AG09319 (cell line): ENCODE results near the gene LASP1.

ENCODE experiments used
- DNase-seq: peaks from one replicate; pipeline ENCODE4 v3.0.0-alpha.2; 2010; ENCODE audit warnings: low read depth; ENCODE audit errors: extremely low read depth
- TF ChIP-seq, protein P1 (sequence below): IDR thresholded peaks from 2 replicates; pipeline ENCODE4 v1.5.1; 2011; ENCODE audit warnings: low read depth, mild to moderate bottlenecking, inconsistent platforms, low read length, moderate library complexity

Gene LASP1

DNA sequence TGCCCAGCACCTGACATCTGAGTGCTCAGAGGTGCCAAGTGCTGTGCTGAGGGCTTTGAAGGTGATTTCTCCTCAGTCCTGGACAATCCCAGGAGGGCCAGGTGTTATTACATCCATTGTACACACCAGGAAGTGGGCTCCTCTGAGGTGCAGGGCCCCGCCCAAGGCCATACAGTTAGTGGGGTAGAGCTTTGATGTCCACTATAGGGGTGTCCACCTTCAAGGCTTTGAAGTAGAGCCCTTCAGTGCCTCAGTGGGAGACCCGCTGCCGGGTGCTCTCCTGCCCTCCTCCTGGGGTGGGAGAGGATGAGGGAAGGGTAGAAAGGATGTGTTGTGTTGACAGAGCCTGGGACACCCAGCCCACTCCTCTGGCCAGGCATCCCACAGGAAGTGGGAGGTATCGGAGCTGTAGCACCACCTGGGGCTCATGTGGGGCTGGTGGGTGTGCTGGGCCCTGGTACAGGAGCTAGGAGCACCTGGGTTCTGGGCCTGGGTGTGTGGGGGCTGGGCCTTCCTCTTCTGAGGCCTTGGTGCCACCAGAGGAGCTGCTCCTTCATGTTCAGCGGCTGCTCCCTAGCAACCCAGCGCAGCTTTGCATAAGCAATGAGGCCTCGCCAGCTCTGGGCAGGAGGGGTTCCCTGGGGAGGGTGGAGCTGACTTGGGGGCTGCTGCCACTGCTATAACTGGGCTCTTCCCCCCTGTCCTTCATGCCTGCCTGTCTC is 7.4 kb downstream of the LASP1 start:
- DNase-seq = no peak

DNA sequence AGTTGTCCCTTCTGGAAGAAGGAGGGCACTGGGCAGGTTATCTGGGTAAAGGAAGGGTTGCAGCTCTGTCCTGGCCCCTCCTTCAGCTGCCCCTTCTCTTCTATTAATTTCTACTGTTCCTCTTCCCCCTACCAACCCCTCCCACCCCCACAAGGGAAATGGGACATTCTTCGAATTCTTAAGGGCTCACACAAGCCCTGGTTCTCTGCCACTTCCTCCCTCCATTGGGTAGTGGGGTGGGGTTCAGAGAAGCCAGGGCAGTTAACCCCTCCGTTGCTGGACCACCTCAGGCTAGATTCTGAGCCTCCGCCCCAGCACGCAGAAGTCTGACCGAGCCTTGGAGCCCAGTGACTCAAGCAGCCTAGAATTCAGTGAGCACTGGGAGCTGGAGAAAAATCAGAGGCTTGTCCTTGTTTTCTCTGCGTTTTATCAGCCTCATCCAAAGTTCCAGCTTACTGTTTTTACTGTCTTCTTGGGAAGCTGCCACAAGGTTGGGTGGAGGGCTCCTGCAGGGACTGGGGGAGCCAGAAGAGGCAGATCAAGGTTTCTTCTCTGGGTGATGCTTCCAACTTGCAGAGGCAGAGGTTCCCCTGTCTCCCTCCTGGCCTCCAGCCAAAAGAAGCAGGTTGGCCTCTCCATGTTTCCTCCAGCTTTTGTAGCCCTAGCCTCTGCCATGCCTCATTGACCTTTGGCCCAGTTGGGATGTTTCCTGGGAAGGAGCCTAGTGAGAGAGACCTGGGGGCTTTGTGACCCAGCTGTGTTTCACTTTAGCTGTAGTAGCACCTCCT is 10.2 kb downstream of the LASP1 start:
- TF ChIP-seq, protein P1, sequence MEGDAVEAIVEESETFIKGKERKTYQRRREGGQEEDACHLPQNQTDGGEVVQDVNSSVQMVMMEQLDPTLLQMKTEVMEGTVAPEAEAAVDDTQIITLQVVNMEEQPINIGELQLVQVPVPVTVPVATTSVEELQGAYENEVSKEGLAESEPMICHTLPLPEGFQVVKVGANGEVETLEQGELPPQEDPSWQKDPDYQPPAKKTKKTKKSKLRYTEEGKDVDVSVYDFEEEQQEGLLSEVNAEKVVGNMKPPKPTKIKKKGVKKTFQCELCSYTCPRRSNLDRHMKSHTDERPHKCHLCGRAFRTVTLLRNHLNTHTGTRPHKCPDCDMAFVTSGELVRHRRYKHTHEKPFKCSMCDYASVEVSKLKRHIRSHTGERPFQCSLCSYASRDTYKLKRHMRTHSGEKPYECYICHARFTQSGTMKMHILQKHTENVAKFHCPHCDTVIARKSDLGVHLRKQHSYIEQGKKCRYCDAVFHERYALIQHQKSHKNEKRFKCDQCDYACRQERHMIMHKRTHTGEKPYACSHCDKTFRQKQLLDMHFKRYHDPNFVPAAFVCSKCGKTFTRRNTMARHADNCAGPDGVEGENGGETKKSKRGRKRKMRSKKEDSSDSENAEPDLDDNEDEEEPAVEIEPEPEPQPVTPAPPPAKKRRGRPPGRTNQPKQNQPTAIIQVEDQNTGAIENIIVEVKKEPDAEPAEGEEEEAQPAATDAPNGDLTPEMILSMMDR = no peak
- no peak for DNase-seq

More for the DNA sequence above, 7.4 kb downstream of the LASP1 start:
- TF ChIP-seq, protein P1 = no peak

DNA sequence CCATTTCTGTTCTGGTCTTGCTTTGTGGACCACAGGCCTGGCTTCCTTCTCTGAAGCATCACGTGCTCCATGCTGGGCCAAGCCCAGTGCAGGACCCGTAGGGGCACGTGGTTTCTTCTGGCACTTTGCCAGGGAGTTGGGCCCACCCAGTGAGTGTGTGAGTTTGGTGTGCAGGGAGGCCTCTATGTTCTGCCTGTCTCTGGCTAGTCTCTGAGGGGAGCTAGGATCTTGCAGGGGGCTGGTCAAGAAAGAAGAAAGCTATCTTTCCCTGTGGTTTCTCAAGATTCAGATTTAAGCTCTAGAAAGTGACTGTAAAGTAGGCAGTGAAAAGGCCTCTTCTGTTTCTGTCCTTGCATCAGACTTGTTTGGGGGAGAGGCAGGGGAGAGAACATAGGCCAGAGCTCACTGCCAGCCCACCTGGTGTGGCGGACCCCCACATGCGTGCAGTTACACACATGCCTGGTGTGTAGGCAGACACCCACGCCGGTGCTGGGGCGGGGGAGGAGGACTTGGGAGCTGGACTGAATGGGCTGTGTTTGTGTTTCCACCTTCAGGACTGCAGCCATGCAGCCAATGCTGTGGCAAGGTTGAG is 11.8 kb downstream of the LASP1 start:
- no peak for DNase-seq
- TF ChIP-seq, protein P1 = no peak

DNA sequence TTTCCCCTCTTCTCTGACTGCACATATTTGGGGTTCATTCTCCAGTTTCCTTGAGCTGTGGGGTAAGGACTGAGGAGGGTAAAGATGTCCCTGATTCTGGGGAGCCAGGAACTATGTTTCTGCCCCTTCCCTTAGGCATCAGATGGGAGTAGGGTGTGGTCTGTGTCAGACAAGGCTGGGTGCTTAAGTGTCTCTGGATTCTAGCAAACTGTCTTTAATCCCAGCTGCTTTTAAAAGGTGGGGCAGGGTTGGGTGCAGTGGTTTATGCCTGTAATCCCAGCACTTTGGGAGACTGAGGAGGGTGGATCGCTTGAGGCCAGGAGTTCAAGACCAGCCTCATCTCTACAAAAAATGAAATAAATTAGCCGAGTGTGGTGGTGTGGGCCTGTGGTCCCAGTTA is 13.0 kb downstream of the LASP1 start:
- TF ChIP-seq, protein P1 = no peak
- no peak for DNase-seq

DNA sequence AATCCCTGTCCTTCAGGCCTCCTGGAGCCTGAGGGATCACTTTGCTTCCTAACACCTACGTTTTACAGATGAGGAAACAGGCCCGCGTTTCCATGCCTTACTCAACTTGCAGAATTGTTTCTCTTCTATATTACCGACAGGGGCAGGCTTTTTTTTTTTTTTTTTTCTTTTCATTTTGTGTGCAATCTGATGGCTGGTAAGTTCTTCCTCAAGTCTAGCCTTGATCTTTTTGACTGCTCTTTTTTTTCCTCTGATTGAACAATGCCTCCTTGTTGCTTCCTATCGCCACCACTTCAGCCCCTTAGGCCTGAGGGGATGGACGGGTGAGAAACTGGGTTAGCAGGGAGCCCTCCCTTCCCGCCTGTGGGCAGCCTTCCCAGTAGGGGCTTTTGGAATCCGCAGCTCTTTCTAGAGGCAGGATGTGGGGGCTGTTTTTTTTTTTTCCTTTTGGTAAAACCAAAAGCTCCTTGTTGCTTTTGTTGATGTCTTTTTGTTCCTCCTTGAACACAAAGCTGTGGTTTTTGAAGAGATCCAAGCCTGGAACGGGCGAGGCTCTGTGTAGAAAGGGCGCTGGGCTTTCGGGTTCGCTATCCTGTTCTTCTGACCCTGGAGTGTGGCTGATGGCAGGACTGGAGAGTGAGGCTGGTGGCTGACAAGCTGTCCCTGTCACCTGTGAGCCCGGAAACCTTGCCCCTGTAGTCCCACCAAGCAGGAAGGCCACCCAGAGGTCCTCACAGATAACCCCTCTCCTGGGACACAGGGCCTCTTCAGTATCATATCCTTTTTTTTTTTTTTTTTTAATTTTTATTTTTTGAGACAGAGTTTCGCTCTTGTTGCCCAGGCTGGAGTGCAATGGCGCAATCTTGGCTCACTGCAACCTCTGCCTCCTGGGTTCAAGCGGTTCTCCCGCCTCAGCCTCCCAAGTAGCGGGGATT is 14.0 kb downstream of the LASP1 start:
- TF ChIP-seq, protein P1 = no peak
- no peak for DNase-seq

DNA sequence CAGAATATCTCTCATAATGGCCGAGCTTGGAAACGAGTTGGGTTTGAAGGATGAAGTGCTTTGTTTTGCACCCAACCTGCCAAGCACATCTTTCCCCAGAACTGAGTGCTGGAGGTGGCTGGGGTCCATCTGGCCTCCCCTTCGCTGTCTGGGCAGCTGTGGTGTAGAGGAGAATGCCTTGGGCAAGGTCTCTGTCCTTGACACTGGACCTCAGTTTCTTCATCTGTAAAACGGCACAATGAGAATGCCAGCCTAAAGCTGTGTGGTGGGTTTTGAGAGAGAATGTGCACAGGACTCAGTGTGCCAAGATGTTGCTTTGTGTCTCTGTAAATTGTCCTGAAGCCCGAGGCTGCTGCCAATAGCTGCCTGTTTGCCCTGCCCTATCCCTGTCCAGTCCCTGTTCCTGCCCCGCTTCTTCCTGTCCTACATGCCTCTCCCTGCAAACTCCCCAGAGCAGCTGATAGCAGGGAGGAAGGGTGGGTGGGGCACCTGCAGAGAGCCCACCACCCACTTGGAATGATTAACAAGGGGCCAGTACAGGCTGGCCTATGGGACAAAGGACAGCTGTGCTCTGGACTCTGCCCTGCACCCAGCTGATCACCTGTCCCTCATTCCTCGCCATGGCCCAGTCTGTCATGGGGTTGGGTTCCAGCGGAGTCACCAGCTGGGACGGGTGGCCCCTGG is 15.3 kb downstream of the LASP1 start:
- DNase-seq = no peak
- TF ChIP-seq, protein P1 = no peak
